Measurements from ENCODE around the gene PDF. TPM values are rescaled to one million over a fixed set of nuclear protein-coding genes. Genes with fewer than 3 reads are reported as not detected.

Gene PDF
- total and polyA plus RNA-seq, 2 of the 13 experiments (the other 11 are each of a cell fraction or from before 2014, with no cell fraction given) = 12.4 to 48.8 TPM

GRCh38 chr16:69329369-69330285 lies 761 bp downstream of the PDF start (continued):
- no peak for TF ChIP-seq ZNF530 (CRISPR knock-in tag; IDR thresholded peaks at IDR 0.05; ENCODE audit: low read depth)
- TF ChIP-seq GZF1 (CRISPR knock-in tag; IDR thresholded peaks at IDR 0.05) = peak; percentile 83
- no peak for TF ChIP-seq JUN (CRISPR knock-in tag; IDR thresholded peaks at IDR 0.05)
- no peak for TF ChIP-seq ZNF326 (CRISPR knock-in tag; IDR thresholded peaks at IDR 0.05; ENCODE audit: borderline replicate concordance)
- no peak for TF ChIP-seq ZNF580 (CRISPR knock-in tag; IDR thresholded peaks at IDR 0.05; ENCODE audit: borderline replicate concordance, low read depth)
- 0 out of 2 replicates have a peak, but pooled peaks have one; percentile 6 for TF ChIP-seq GATA4 (IDR thresholded peaks at IDR 0.05; ENCODE audit: borderline replicate concordance, low read depth)
- TF ChIP-seq RBFOX2 (IDR thresholded peaks at IDR 0.05; ENCODE audit: low read depth, low read length) = no peak
- no peak for TF ChIP-seq ZNF556 (CRISPR knock-in tag; IDR thresholded peaks at IDR 0.05; ENCODE audit: borderline replicate concordance)
- 0 out of 2 replicates have a peak, but pooled peaks have one; percentile 45 for TF ChIP-seq ZNF484 (CRISPR knock-in tag; IDR thresholded peaks at IDR 0.05; ENCODE audit: borderline replicate concordance, low read depth)
- no peak; the same call in 1 of the 2 replicates for TF ChIP-seq ZNF451 (CRISPR knock-in tag; IDR thresholded peaks at IDR 0.05)
- peak; percentile 79; the same call in 1 of the 2 replicates for TF ChIP-seq ARID2 (CRISPR knock-in tag; IDR thresholded peaks at IDR 0.05; ENCODE audit: borderline replicate concordance)
- TF ChIP-seq GABPA (IDR thresholded peaks at IDR 0.05; ENCODE audit: low read depth, low read length) = no peak
- 0 out of 2 replicates have a peak, but pooled peaks have one; percentile 3 for TF ChIP-seq GABPA (CRISPR knock-in tag; IDR thresholded peaks at IDR 0.05; ENCODE audit: low read depth)
- TF ChIP-seq MTA1 (CRISPR knock-in tag; IDR thresholded peaks at IDR 0.05; ENCODE audit: borderline replicate concordance) = no peak
- no peak for TF ChIP-seq XRCC5 (optimal IDR thresholded peaks at IDR 0.05; ENCODE audit: low read length)
- no peak for TF ChIP-seq ZMYM2 (CRISPR knock-in tag; IDR thresholded peaks at IDR 0.05)
- TF ChIP-seq DR1 (CRISPR knock-in tag; IDR thresholded peaks at IDR 0.05) = peak; percentile 40
- peak; percentile 80 for TF ChIP-seq NRL (CRISPR knock-in tag; IDR thresholded peaks at IDR 0.05; ENCODE audit: borderline replicate concordance)
- no peak for TF ChIP-seq ZNF343 (CRISPR knock-in tag; IDR thresholded peaks at IDR 0.05)
- TF ChIP-seq HNRNPLL (IDR thresholded peaks at IDR 0.05; ENCODE audit: low read depth, low read length, poor library complexity, severe bottlenecking) = no peak
- TF ChIP-seq ZNF776 (CRISPR knock-in tag; IDR thresholded peaks at IDR 0.05) = no peak
- no peak for TF ChIP-seq NFAT5 (CRISPR knock-in tag; IDR thresholded peaks at IDR 0.05)
- peak; percentile 80; the same call in 1 of the 2 replicates for TF ChIP-seq ZNF761 (CRISPR knock-in tag; conservative IDR thresholded peaks at IDR 0.05)
- no peak; the same call in 1 of the 2 replicates for TF ChIP-seq HDAC1 (CRISPR knock-in tag; IDR thresholded peaks at IDR 0.05)
